GM12875 (cell line): ENCODE data around the gene DLL1.
"Not testable (repeated sequence)": the region's sequence is repeated elsewhere in the genome, so short reads cannot be mapped to it uniquely, and the experiment has no call there.

ENCODE experiments used
- H3K4me3 ChIP-seq: one replicate; pipeline ENCODE4 v1.5.1; 2011; ENCODE audit warnings: low read depth, low read length, control low read depth
- CTCF ChIP-seq: IDR thresholded peaks from 2 replicates; pipeline ENCODE4 v1.5.1; 2011; ENCODE audit warnings: low read depth, mild to moderate bottlenecking, control low read depth, inconsistent platforms, low read length, moderate library complexity, borderline replicate concordance; ENCODE audit not compliant: insufficient read depth

DLL1 gene

GRCh38 chr6:170290296-170291128, at the start of gene DLL1:
DLL1 (minus strand) TSS chr6:170291078; CDS start chr6:170290139, 939 bp downstream.
- H3K4me3 ChIP-seq, result peak within 1 kb of the TSS; percentile 50

GRCh38 chr6:170335199-170335598, 44.3 kb upstream of the DLL1 start:
- not testable (repeated sequence) for H3K4me3 ChIP-seq

More at GRCh38 chr6:170290296-170291128, at the start of gene DLL1:
- TF ChIP-seq CTCF, result no peak

- H3K4me3 ChIP-seq, result no peak overlapping the region
- TF ChIP-seq CTCF, result no peak
Measured at GRCh38 chr6:170329321-170329720, 38.4 kb upstream of the DLL1 start.

- TF ChIP-seq CTCF, result no peak
- H3K4me3 ChIP-seq, result no peak overlapping the region
Measured at GRCh38 chr6:170317718-170318117, 26.8 kb upstream of the DLL1 start.

GRCh38 chr6:170317076-170317475, 26.2 kb upstream of the DLL1 start:
- TF ChIP-seq CTCF, result no peak

GRCh38 chr6:170316071-170316470, 25.2 kb upstream of the DLL1 start:
- no peak overlapping the region for H3K4me3 ChIP-seq
- TF ChIP-seq CTCF, result no peak

More at GRCh38 chr6:170317076-170317475, 26.2 kb upstream of the DLL1 start:
- no peak overlapping the region for H3K4me3 ChIP-seq

- H3K4me3 ChIP-seq, result no peak overlapping the region
- no peak for TF ChIP-seq CTCF
Measured at GRCh38 chr6:170314983-170315382, 24.1 kb upstream of the DLL1 start.
